Measurements from ENCODE around the gene POLE.

Gene POLE

GRCh38 chr12:132632521-132633228, 54.5 kb downstream of the POLE start:
- in situ Hi-C loops (cut with MboI; ENCODE audit: low sequenced_read_pairs): no loop called here

- in situ Hi-C loops (cut with MboI; ENCODE audit: low sequenced_read_pairs): no loop called here
Measured at GRCh38 chr12:132631666-132632065, 55.5 kb downstream of the POLE start.

GRCh38 chr12:132630672-132631071, 56.5 kb downstream of the POLE start:
- in situ Hi-C loops (cut with MboI; ENCODE audit: low sequenced_read_pairs): no loop called here

DNA sequence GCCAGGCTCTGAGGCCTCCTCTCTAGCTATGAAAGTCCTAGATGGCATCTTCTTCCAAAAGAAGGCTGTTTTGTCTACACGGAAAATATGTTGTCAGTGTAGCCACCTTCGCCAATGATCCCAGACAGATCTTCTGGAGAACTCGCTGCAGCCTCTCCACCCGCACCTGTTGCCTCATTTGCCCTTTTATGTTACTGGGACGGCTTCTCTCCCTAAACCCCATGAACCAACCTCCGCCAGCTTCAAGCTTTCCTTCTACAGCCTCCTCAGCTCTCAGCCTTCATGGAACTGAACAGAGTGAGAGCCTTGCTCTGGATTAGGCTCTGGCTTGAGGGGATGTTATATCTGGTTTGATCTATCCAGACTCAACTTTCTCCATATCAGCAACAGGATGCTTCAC, 57.8 kb downstream of the POLE start:
- in situ Hi-C loops (cut with MboI; ENCODE audit: low sequenced_read_pairs): no loop called here

- in situ Hi-C loops (cut with MboI; ENCODE audit: low sequenced_read_pairs): no loop called here
Measured at GRCh38 chr12:132625731-132626430, 61.3 kb downstream of the POLE start.

DNA sequence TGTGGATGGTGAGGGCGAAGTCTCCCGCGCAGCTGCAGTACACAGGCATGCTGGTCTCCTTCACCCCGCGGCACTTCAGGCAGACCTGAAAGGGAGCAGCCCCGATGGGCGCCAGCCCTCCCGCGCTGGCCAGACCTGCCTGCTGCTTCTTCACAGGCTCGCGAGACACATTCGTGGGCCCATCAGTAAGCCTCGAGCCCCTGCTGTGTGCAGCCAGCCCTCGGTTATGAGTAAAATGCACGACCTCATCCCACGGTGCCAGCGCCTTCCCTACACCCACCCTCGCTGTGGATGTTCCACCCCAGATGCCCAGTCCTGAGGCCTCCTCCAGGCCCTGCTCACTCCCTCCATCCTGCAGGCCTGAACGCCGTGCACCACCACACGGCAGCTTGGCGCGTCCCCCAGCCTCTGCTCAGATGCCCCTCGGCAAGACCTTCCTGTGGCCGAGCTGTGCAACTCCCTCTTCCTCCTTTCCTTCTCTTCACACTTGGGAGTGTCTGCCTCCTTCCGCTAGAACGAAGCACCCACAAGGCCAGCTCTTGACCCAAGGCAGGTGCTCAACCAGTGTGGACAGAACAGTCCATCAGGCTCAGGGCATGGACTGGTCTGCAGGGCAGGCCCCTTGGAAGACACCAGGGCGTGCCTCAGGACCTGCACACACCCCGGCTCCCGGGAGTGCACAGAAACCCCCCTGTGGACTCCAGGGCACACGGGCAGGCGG, 62.1 kb downstream of the POLE start:
- in situ Hi-C loops (cut with MboI; ENCODE audit: low sequenced_read_pairs): no loop called here

DNA sequence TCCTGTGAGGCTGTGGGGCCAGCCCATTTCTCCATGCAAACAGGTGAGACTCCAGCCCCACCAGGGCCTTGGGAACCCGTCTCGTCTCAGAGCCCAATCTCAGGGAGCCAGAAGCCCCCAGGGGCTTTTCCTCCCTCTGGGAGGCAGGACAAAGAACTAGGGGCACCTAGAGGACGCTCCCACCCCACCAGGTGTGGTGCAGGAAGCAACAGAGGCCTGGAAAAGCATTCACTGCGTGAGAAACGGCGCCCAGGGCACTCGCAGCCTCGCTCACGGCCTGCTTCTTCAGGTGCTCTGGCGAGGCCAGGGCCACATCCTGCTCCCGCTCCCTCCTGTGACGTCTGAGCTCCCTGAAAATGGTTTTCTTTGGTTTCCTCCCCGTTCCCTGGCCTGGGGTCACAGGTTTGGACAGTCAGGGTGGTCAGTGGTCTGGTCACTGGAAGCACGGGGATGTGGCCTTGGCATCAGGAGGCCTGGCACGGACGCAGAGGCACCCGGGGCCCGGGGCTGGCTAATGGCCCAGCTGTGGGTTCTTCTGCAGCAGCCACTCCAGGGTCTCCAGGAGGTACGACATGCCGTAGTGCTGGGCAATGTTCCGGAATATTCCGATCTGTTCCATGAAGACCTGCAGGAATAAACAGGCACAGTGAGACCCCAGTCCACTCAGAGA, 62.8 kb downstream of the POLE start:
- in situ Hi-C loops (cut with MboI; ENCODE audit: low sequenced_read_pairs): no loop called here

DNA sequence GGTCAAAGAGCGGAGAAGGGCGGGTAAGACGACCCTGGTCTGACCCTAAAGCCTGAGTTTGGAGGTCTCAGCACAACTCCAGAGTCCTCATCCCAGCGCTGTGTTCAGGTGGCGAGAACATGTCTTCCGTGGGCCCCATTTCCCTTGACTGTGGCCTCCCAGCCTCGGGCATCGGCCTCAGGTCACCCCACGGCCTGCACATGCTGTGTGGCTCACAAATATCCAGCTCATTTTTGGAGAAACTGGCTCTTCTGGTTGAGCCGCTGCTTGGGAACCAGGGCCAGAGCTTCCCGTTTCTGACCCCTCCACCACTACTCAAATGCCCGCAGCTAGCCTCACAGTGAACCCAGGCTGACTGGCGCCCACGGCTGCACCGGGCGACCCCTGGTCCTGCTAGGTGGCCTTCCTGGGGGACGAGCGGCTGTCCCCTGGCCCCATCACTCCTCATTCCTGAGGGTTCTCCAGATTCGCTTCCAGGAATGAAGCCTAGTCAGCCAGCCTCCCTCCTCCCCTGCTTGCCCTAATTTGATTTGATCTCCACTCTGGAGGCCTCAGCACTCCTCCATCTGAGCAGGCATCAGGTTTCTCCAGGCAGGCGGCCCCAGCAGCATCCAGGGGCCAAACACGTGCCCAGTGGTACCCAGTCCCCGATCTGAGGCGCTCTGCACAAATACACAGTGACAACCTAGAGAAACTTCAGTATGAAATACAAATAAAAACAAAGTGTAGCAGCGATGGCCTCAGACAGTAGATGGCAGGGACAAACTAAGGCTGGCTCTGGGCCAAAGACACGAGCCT, 63.9 kb downstream of the POLE start:
- in situ Hi-C loops (cut with MboI; ENCODE audit: low sequenced_read_pairs): no loop called here

GRCh38 chr12:132622437-132623071, 64.6 kb downstream of the POLE start:
- in situ Hi-C loops (cut with MboI; ENCODE audit: low sequenced_read_pairs): no loop called here

DNA sequence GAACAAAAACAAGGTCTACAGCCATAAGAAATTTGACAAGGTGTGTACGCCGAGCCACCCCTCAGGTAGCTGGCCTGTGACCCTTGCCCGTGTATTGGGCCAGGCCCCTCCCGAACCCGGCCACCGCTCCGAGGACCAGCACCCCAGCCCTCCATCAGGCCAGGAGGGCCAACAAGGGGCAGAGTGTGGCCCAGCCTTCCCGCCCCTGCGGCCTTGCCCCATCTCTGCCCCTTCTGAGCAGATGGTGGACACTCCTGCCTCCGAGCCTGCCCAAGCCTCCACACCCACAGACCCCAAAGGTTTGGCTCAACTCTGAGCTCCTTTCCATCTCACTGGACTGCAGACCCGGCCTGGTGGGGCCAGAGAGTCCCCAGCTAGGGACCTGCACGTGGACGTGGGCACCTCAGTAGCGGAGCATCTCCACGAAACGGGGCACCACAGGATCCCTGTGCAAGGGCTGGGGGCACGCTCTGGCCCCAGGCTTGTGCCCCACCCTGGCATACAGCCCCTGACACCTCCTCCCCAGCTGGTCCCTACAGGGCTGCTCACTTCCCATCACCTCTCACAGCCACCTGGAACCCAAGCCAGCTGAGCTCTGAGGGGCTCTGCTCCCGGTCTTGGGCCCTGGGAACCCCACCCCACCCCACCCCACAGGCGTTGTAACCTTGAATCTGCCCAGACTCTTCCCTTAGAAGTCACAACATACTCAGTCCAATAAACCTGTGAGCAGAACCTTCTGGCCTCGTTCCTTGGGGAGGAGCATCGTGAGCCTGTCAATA, 65.3 kb downstream of the POLE start:
- in situ Hi-C loops (cut with MboI; ENCODE audit: low sequenced_read_pairs): no loop called here

GRCh38 chr12:132620899-132621656, 66.1 kb downstream of the POLE start:
- in situ Hi-C loops (cut with MboI; ENCODE audit: low sequenced_read_pairs): no loop called here

GRCh38 chr12:132620113-132620898, 66.8 kb downstream of the POLE start:
- in situ Hi-C loops (cut with MboI; ENCODE audit: low sequenced_read_pairs): no loop called here

DNA sequence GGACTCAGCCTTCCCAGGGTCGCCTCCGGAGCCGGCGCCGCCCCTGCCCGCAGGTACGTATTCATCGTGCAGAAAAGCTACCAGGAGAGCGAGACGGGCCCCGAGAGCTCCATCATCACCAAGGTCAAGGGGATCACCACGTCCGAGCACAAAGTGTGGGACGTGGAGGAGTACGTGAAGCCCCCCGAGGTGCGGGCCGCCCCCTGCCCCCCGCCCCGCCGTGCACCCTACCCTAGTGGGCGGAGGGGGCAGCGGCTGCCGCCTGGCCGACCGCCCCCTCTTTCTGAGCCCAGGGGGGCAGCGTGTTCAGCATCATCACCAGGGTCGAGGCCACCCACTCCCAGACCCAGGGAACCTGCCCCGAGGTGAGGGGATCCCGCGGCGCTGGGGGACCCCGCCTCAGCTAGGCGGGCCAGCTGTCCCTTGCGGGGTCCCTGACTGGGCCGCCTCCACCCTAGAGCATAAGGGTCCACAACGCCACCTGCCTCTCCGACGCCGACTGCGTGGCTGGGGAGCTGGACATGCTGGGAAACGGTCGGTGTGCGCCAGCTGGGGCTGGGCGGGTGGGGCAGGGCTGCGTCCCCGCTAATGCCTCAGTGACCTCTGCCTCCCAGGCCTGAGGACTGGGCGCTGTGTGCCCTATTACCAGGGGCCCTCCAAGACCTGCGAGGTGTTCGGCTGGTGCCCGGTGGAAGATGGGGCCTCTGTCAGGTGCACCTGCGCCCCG, 67.6 kb downstream of the POLE start:
- in situ Hi-C loops (cut with MboI; ENCODE audit: low sequenced_read_pairs): no loop called here

- in situ Hi-C loops (cut with MboI; ENCODE audit: low sequenced_read_pairs): no loop called here
Measured at GRCh38 chr12:132619071-132619385, 68.1 kb downstream of the POLE start.

DNA sequence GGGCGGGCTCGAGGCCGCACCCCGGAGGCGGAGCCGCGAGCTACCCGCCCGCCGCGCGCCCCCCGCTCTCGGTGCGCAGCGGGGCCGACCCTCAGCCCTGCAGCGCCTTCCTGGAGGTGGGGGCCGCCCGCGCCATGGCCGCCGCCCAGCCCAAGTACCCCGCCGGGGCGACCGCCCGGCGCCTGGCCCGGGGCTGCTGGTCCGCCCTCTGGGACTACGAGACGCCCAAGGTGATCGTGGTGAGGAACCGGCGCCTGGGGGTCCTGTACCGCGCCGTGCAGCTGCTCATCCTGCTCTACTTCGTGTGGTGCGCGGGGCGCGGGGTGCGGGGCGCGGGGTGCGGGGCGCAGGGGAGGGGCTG, 68.5 kb downstream of the POLE start, which contains the start of gene P2RX2:
Gene P2RX2, plus strand, starts transcription at position 94 of the 361 bp plus-strand sequence. Its CDS starts 41 bp downstream, at position 135.
- in situ Hi-C loops (cut with MboI; ENCODE audit: low sequenced_read_pairs): no loop called here

- in situ Hi-C loops (cut with MboI; ENCODE audit: low sequenced_read_pairs): no loop called here
Measured at GRCh38 chr12:132617822-132618682, 69.1 kb downstream of the POLE start.

Measured in HL-60/S4 treated with phorbol 12-myristate 13-acetate at 8.2 ng/mL for 4 days and 3 days (cell line).